Uterus (tissue), 2 donors: ENCODE data around the gene PASK.

Source experiments
- CTCF ChIP-seq, 4 experiments: fragments of 200-600 bp in 2 of 4; fragments of 450-650 bp in 2 of 4; sonication (generic) in 2 of 4; IDR thresholded peaks; one replicate each; pipeline ENCODE4 v1.5.1; 2016 to 2019; ENCODE audit warnings: antibody characterized with exemption in 4 of 4, mild to moderate bottlenecking in 2 of 4, moderate library complexity in 1 of 4
- POLR2A ChIP-seq, 2 donors: fragments of 450-650 bp; IDR thresholded peaks; one replicate each; pipeline ENCODE4 v1.6.1; 2016; ENCODE audit warnings: antibody characterized with exemption in 2 of 2, mild to moderate bottlenecking in 1 of 2, moderate library complexity in 1 of 2

- TF ChIP-seq CTCF (IDR thresholded peaks at IDR 0.05), result no peak
- TF ChIP-seq POLR2A (IDR thresholded peaks at IDR 0.05), result no peak
These were observed 15.8 kb downstream of the PASK start for GRCh38 chr2:241133436-241133820.
